GM12878 (cell line): ENCODE data around the gene PTPRM.

Source experiments
- CTCF ChIP-seq, 3 experiments: IDR thresholded peaks in 2 of 3; conservative IDR thresholded peaks in 1 of 3; 2 replicates each; pipeline ENCODE4 v1.5.1; 2011; ENCODE audit warnings: low read depth in 3 of 3, low read length in 3 of 3, mild to moderate bottlenecking in 3 of 3, control low read depth in 2 of 3, moderate library complexity in 2 of 3, inconsistent platforms in 1 of 3, mixed read lengths in 1 of 3; ENCODE audit not compliant: control insufficient read depth in 2 of 3, insufficient read depth in 1 of 3; ENCODE audit errors: extremely low read depth in 1 of 3
- MXI1 ChIP-seq: fragments of 150-350 bp; IDR thresholded peaks from 2 replicates; pipeline ENCODE4 v1.6.1; 2011; ENCODE audit warnings: low read depth, mild to moderate bottlenecking, inconsistent platforms, low read length, improper control_type of control experiment
- POLR2A ChIP-seq: IDR thresholded peaks from 2 replicates; pipeline ENCODE4 v1.6.1; 2011; ENCODE audit warnings: low read depth, mild to moderate bottlenecking, low read length

GRCh38 chr18:7784171-7784570 lies 217.1 kb downstream of the PTPRM start:
- no peak for TF ChIP-seq MXI1
- no peak for TF ChIP-seq CTCF (IDR thresholded peaks at IDR 0.05 in 2 of 3, conservative IDR thresholded peaks at IDR 0.05 in 1 of 3; ENCODE audit: control insufficient read depth in 2 of 3, extremely low read depth in 1 of 3, insufficient read depth in 1 of 3, low read depth in 3 of 3, low read length in 3 of 3)
- no peak for TF ChIP-seq POLR2A
